Ascending aorta (tissue), 2 donors: ENCODE measurements around the gene ATP10A. TPM values are rescaled to one million over a fixed set of nuclear protein-coding genes. Genes with fewer than 3 reads are reported as not detected.

Experiments
- DNase-seq, 2 donors: peaks; one replicate each; pipeline ENCODE4 v3.0.0-alpha.2; 2019; ENCODE audit warnings: low spot score in 2 of 2
- H3K27ac ChIP-seq, 2 donors: fragments of 200-600 bp; sonication (generic); one replicate each; pipeline ENCODE4 v1.5.1; 2016 to 2017; ENCODE audit warnings: mild to moderate bottlenecking in 1 of 2
- H3K27me3 ChIP-seq: fragments of 200-600 bp; sonication (generic); one replicate; pipeline ENCODE4 v1.5.1; 2017
- H3K36me3 ChIP-seq, 2 donors: fragments of 200-600 bp; sonication (generic); one replicate each; pipeline ENCODE4 v1.5.1; 2016
- H3K4me1 ChIP-seq, 2 donors: fragments of 200-600 bp; sonication (generic); one replicate each; pipeline ENCODE4 v1.5.1; 2016 to 2017; ENCODE audit warnings: mild to moderate bottlenecking in 1 of 2
- H3K4me3 ChIP-seq, 2 donors: fragments of 200-600 bp; sonication (generic); one replicate each; pipeline ENCODE4 v1.5.1; 2016 to 2017; ENCODE audit warnings: mild to moderate bottlenecking in 1 of 2
- H3K9me3 ChIP-seq, 2 donors: fragments of 200-600 bp; sonication (generic); one replicate each; pipeline ENCODE4 v1.5.1; 2016
- CTCF ChIP-seq, 3 experiments: fragments of 200-600 bp in 2 of 3; fragments of 450-650 bp in 1 of 3; sonication (generic) in 2 of 3; IDR thresholded peaks; one replicate each; pipeline ENCODE4 v1.5.1; 2016 to 2019; ENCODE audit warnings: antibody characterized with exemption in 3 of 3, mild to moderate bottlenecking in 1 of 3, moderate library complexity in 1 of 3
- intact Hi-C: fragments of 100-400 bp; cut with DNase I; formaldehyde crosslinking; loops from one replicate; pipeline ENCODE4 v1.15.1; 2023
- total RNA-seq: library from RNA; depleted of rRNA; stranded (reverse); fragments of >200 nt; gene quantifications from one replicate; pipeline ENCODE4 v1.1.0, GENCODE V29; 2016

ATP10A gene
- total RNA-seq, 1 donor from 2014 or later = 26.7 TPM

- H3K36me3 ChIP-seq = no peaks in the 10 kb centered on the region
- H3K4me1 ChIP-seq = peaks cover 26 to 32% of the 10 kb centered on the region in 2 donors
- intact Hi-C loops = loop anchor here (2.0 to 5.0 kb wide), 3 partner anchors 14 to 189 kb away; no protein-coding TSS in a partner anchor
- TF ChIP-seq CTCF (IDR thresholded peaks at IDR 0.05) = no peak
- peak in 1 of 2 donors; percentile 56 for DNase-seq
- H3K27ac ChIP-seq = peak overlapping the region; percentile 67 to 82
- no peaks in the 10 kb centered on the region for H3K9me3 ChIP-seq
- no peaks in the 10 kb centered on the region for H3K27me3 ChIP-seq
- H3K4me3 ChIP-seq = peak overlapping the region in 1 of 2 donors; percentile 26
Measured at GRCh38 chr15:25742776-25743547, 120.2 kb downstream of the ATP10A start.

- intact Hi-C loops = loop anchor here (2.0 to 5.0 kb wide), 3 partner anchors 15 to 190 kb away; no protein-coding TSS in a partner anchor
- H3K36me3 ChIP-seq = no peaks in the 10 kb centered on the region
- no peak overlapping the region for H3K4me3 ChIP-seq
- peak overlapping the region; percentile 67 to 82 for H3K27ac ChIP-seq
- H3K27me3 ChIP-seq = no peaks in the 10 kb centered on the region
- no peak for DNase-seq
- H3K4me1 ChIP-seq = peaks cover 26 to 37% of the 10 kb centered on the region in 2 donors
- no peaks in the 10 kb centered on the region for H3K9me3 ChIP-seq
- TF ChIP-seq CTCF (IDR thresholded peaks at IDR 0.05) = no peak
Measured at GRCh38 chr15:25742041-25742730, 120.9 kb downstream of the ATP10A start.

- H3K4me3 ChIP-seq = no peak overlapping the region
- H3K27me3 ChIP-seq = no peaks in the 10 kb centered on the region
- no peaks in the 10 kb centered on the region for H3K9me3 ChIP-seq
- peak overlapping the region; percentile 67 to 82 for H3K27ac ChIP-seq
- TF ChIP-seq CTCF (IDR thresholded peaks at IDR 0.05) = no peak
- DNase-seq = no peak
- intact Hi-C loops = loop anchor here (5.0 kb wide), 1 partner anchor 191 kb away; no protein-coding TSS in a partner anchor
- H3K4me1 ChIP-seq = peaks cover 30 to 45% of the 10 kb centered on the region in 2 donors
- no peaks in the 10 kb centered on the region for H3K36me3 ChIP-seq
Measured at GRCh38 chr15:25741256-25741580, 121.9 kb downstream of the ATP10A start.

- peaks cover 36 to 51% of the 10 kb centered on the region in 2 donors for H3K4me1 ChIP-seq
- DNase-seq = peak in 1 of 2 donors; percentile 59
- intact Hi-C loops = loop anchor here (5.0 kb wide), 1 partner anchor 192 kb away; no protein-coding TSS in a partner anchor
- H3K36me3 ChIP-seq = no peaks in the 10 kb centered on the region
- no peak overlapping the region for H3K4me3 ChIP-seq
- no peaks in the 10 kb centered on the region for H3K9me3 ChIP-seq
- no peak for TF ChIP-seq CTCF (IDR thresholded peaks at IDR 0.05)
- no peaks in the 10 kb centered on the region for H3K27me3 ChIP-seq
- H3K27ac ChIP-seq = peak overlapping the region; percentile 67 to 82
Measured at GRCh38 chr15:25740383-25741255, 122.5 kb downstream of the ATP10A start.

- H3K4me1 ChIP-seq = peaks cover 35 to 59% of the 10 kb centered on the region in 2 donors
Measured at GRCh38 chr15:25739687-25740121, 123.4 kb downstream of the ATP10A start.

More at GRCh38 chr15:25739687-25740121, 123.4 kb downstream of the ATP10A start:
- peak in 2 of 3 experiments; percentile 44 to 48 for TF ChIP-seq CTCF (IDR thresholded peaks at IDR 0.05)
- Histone ChIP-seq H3K27ac (peak overlapping the region in 1 of 2 donors; percentile 22), H3K4me3 (no peak overlapping the region), H3K36me3 (peaks cover 0 to 6% of the 10 kb centered on the region in 2 donors), H3K27me3 (no peaks in the 10 kb centered on the region), H3K9me3 (no peaks in the 10 kb centered on the region)
- peak in 1 of 2 donors; percentile 65 for DNase-seq
- intact Hi-C loops = loop anchor here (5.0 kb wide), 3 partner anchors 48 to 343 kb away; no protein-coding TSS in a partner anchor
